Measurements from ENCODE around the gene LPP. TPM values are rescaled to one million over a fixed set of nuclear protein-coding genes. Genes with fewer than 3 reads are reported as not detected.

Gene LPP
- polyA plus RNA-seq, 2 of the 4 experiments (the other 2 are of a cell fraction) = 11.0 to 30.8 TPM

- TF ChIP-seq RARB (CRISPR knock-in tag; IDR thresholded peaks at IDR 0.05) (no peak), RFX5 (IDR thresholded peaks at IDR 0.05) (no peak), NR3C1 (IDR thresholded peaks at IDR 0.05) (no peak), POLR2AphosphoS2 (conservative IDR thresholded peaks at IDR 0.05; ENCODE audit: low read length) (no peak), ATOH8 (CRISPR knock-in tag; IDR thresholded peaks at IDR 0.05; ENCODE audit: low read depth) (no peak), GATA3 (IDR thresholded peaks at IDR 0.05; ENCODE audit: borderline replicate concordance) (no peak), EHF (CRISPR knock-in tag; IDR thresholded peaks at IDR 0.05) (no peak), HMGXB4 (CRISPR knock-in tag; IDR thresholded peaks at IDR 0.05; ENCODE audit: borderline replicate concordance) (no peak), FOXS1 (CRISPR knock-in tag; IDR thresholded peaks at IDR 0.05) (no peak), ESRRA (IDR thresholded peaks at IDR 0.05; ENCODE audit: borderline replicate concordance, low read length) (no peak), CBX2 (IDR thresholded peaks at IDR 0.05; ENCODE audit: borderline replicate concordance, low read depth) (no peak), E2F6 (IDR thresholded peaks at IDR 0.05; ENCODE audit: borderline replicate concordance, low read depth) (no peak)
- TF ChIP-seq, protein P1, sequence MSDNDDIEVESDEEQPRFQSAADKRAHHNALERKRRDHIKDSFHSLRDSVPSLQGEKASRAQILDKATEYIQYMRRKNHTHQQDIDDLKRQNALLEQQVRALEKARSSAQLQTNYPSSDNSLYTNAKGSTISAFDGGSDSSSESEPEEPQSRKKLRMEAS (IDR thresholded peaks at IDR 0.05) = no peak
- 82% methylated on average over 8 of the region's 8 CpGs for WGBS (ENCODE audit: missing lambda C conversion rate)
- DNase-seq (ENCODE audit: low read depth in 1 of 2, low spot score in 1 of 2) = no peak
- Histone ChIP-seq H3K9me3 (no peaks in the 10 kb centered on the region), H3K4me1 (peaks cover 18% of the 10 kb centered on the region; the same call in 1 of the 3 replicates), H3K27ac (no peak overlapping the region), H3K4me2 (no peak overlapping the region), H3K4me3 (no peak overlapping the region)
- ATAC-seq = no peak
- CTCF ChIA-PET = interaction anchor here (0.7 to 1.0 kb wide), 2 partner anchors 9 to 566 kb away, joined by 3 to 5 read pairs; no protein-coding TSS in a partner anchor
- POLR2A ChIA-PET = no interaction called here
- no peak for FAIRE-seq
Observed at GRCh38 chr3:188306435-188307005, 152.6 kb downstream of the LPP start.

- Histone ChIP-seq H3K4me2 (no peak overlapping the region), H3K27ac (no peak overlapping the region), H3K4me1 (peaks cover 7% of the 10 kb centered on the region; the same call in 1 of the 3 replicates), H3K4me3 (no peak overlapping the region), H3K9me3 (no peaks in the 10 kb centered on the region)
- TF ChIP-seq ATOH8 (CRISPR knock-in tag; IDR thresholded peaks at IDR 0.05; ENCODE audit: low read depth) (no peak), ZNF302 (CRISPR knock-in tag; IDR thresholded peaks at IDR 0.05) (no peak), POLR2A (IDR thresholded peaks at IDR 0.05; ENCODE audit: low read length) (no peak), TFCP2L1 (CRISPR knock-in tag; IDR thresholded peaks at IDR 0.05) (no peak), RARB (CRISPR knock-in tag; IDR thresholded peaks at IDR 0.05) (no peak), RCOR1 (IDR thresholded peaks at IDR 0.05; ENCODE audit: low read depth, low read length) (no peak), FOXS1 (CRISPR knock-in tag; IDR thresholded peaks at IDR 0.05) (no peak), BHLHE40 (IDR thresholded peaks at IDR 0.05; ENCODE audit: low read depth, low read length) (no peak), KDM1A (IDR thresholded peaks at IDR 0.05; ENCODE audit: low read depth) (no peak), MAFK (IDR thresholded peaks at IDR 0.05; ENCODE audit: partially characterized antibody) (no peak), HEYL (CRISPR knock-in tag; IDR thresholded peaks at IDR 0.05) (no peak), RNF2 (IDR thresholded peaks at IDR 0.05; ENCODE audit: borderline replicate concordance, low read depth) (no peak), SREBF2 (IDR thresholded peaks at IDR 0.05) (no peak), NR3C1 (IDR thresholded peaks at IDR 0.05) (no peak), KDM5A (IDR thresholded peaks at IDR 0.05) (no peak), HDAC2 (IDR thresholded peaks at IDR 0.05) (no peak), PHF8 (IDR thresholded peaks at IDR 0.05; ENCODE audit: borderline replicate concordance, low read depth) (no peak), FOSB (CRISPR knock-in tag; IDR thresholded peaks at IDR 0.05) (no peak)
- TF ChIP-seq, protein P2, sequence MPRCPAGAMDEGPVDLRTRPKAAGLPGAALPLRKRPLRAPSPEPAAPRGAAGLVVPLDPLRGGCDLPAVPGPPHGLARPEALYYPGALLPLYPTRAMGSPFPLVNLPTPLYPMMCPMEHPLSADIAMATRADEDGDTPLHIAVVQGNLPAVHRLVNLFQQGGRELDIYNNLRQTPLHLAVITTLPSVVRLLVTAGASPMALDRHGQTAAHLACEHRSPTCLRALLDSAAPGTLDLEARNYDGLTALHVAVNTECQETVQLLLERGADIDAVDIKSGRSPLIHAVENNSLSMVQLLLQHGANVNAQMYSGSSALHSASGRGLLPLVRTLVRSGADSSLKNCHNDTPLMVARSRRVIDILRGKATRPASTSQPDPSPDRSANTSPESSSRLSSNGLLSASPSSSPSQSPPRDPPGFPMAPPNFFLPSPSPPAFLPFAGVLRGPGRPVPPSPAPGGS (IDR thresholded peaks at IDR 0.05) = no peak
- FAIRE-seq = no peak
- ATAC-seq = no peak
- no peak for DNase-seq (ENCODE audit: low read depth in 1 of 2, low spot score in 1 of 2)
- ChIA-PET CTCF (no interaction called here), POLR2A (no interaction called here)
- 75% methylated on average over 6 of the region's 6 CpGs for WGBS (ENCODE audit: missing lambda C conversion rate)
Observed at GRCh38 chr3:188309437-188310269, 155.7 kb downstream of the LPP start.
